Measurements from ENCODE around the gene NELL2. TPM values are rescaled to one million over a fixed set of nuclear protein-coding genes. Genes with fewer than 3 reads are reported as not detected.

NELL2 gene
- total RNA-seq, 1 donor from 2014 or later, result 6.6 TPM

GRCh38 chr12:44476683-44477082 lies 399.4 kb downstream of the NELL2 start:
- Histone ChIP-seq H3K36me3 (no peaks in the 10 kb centered on the region), H3K9me3 (peaks cover 31% of the 10 kb centered on the region), H3K27me3 (ENCODE audit: low read depth) (no peaks in the 10 kb centered on the region), H3K4me3 (no peak overlapping the region), H3K4me1 (no peaks in the 10 kb centered on the region), H3K27ac (no peak overlapping the region)
- intact Hi-C loops (cut with DNase I), result no loop called here
- ATAC-seq (no peak), DNase-seq (no peak)
- no peak for TF ChIP-seq CTCF (IDR thresholded peaks at IDR 0.05)

- Histone ChIP-seq H3K36me3 (no peaks in the 10 kb centered on the region), H3K27ac (no peak overlapping the region), H3K4me1 (no peaks in the 10 kb centered on the region), H3K9me3 (no peaks in the 10 kb centered on the region), H3K4me3 (no peak overlapping the region), H3K27me3 (ENCODE audit: low read depth) (no peaks in the 10 kb centered on the region)
- intact Hi-C loops (cut with DNase I), result no loop called here
- DNase-seq (no peak), ATAC-seq (no peak)
- no peak for TF ChIP-seq CTCF (IDR thresholded peaks at IDR 0.05)
Observed at GRCh38 chr12:44465139-44465538, 411.0 kb downstream of the NELL2 start.

GRCh38 chr12:44464180-44464579 lies 411.9 kb downstream of the NELL2 start:
- H3K27ac ChIP-seq, result no peak overlapping the region
- no peak for TF ChIP-seq CTCF (IDR thresholded peaks at IDR 0.05)
- no peaks in the 10 kb centered on the region for H3K9me3 ChIP-seq
- H3K36me3 ChIP-seq, result no peaks in the 10 kb centered on the region
- intact Hi-C loops (cut with DNase I), result no loop called here
- no peak overlapping the region for H3K4me3 ChIP-seq
- DNase-seq (no peak), ATAC-seq (no peak)
- H3K4me1 ChIP-seq, result no peaks in the 10 kb centered on the region
- H3K27me3 ChIP-seq (ENCODE audit: low read depth), result no peaks in the 10 kb centered on the region

GRCh38 chr12:44462729-44463128 lies 413.4 kb downstream of the NELL2 start:
- ATAC-seq (no peak), DNase-seq (no peak)
- intact Hi-C loops (cut with DNase I), result no loop called here
- no peaks in the 10 kb centered on the region for H3K9me3 ChIP-seq
- H3K4me1 ChIP-seq, result no peaks in the 10 kb centered on the region
- H3K36me3 ChIP-seq, result no peaks in the 10 kb centered on the region
- H3K27ac ChIP-seq, result no peak overlapping the region
- H3K4me3 ChIP-seq, result no peak overlapping the region
- no peaks in the 10 kb centered on the region for H3K27me3 ChIP-seq (ENCODE audit: low read depth)
- TF ChIP-seq CTCF (IDR thresholded peaks at IDR 0.05), result no peak

GRCh38 chr12:44460261-44460660 lies 415.9 kb downstream of the NELL2 start:
- no peaks in the 10 kb centered on the region for H3K36me3 ChIP-seq
- TF ChIP-seq CTCF (IDR thresholded peaks at IDR 0.05), result no peak

GRCh38 chr12:44459569-44459968 lies 416.5 kb downstream of the NELL2 start:
- no peak overlapping the region for H3K27ac ChIP-seq
- H3K36me3 ChIP-seq, result no peaks in the 10 kb centered on the region
- no peaks in the 10 kb centered on the region for H3K27me3 ChIP-seq (ENCODE audit: low read depth)
- DNase-seq (no peak), ATAC-seq (no peak)
- intact Hi-C loops (cut with DNase I), result no loop called here
- no peaks in the 10 kb centered on the region for H3K4me1 ChIP-seq
- no peaks in the 10 kb centered on the region for H3K9me3 ChIP-seq
- no peak for TF ChIP-seq CTCF (IDR thresholded peaks at IDR 0.05)
- no peak overlapping the region for H3K4me3 ChIP-seq

More at GRCh38 chr12:44460261-44460660, 415.9 kb downstream of the NELL2 start:
- DNase-seq, result no peak
- no peak for ATAC-seq
- Histone ChIP-seq H3K27ac (no peak overlapping the region), H3K4me3 (no peak overlapping the region), H3K4me1 (no peaks in the 10 kb centered on the region), H3K9me3 (no peaks in the 10 kb centered on the region), H3K27me3 (ENCODE audit: low read depth) (no peaks in the 10 kb centered on the region)
- intact Hi-C loops (cut with DNase I), result no loop called here
